DND-41 (cell line): Measurements from ENCODE around the gene PDLIM1.

Experiments used
- ATAC-seq: fragments of 200-7000 bp; cut with Tn5 transposase; 3 replicates; pipeline ENCODE4 v1.9.1; 2021; ENCODE audit warnings: low read depth; ENCODE audit not compliant: insufficient read depth
- DNase-seq: peaks from one replicate; pipeline ENCODE4 v3.0.0-alpha.2; 2020
- H2AFZ ChIP-seq: 2 replicates; pipeline ENCODE4 v1.6.0; 2012; ENCODE audit warnings: low read depth, low read length
- H3K27ac ChIP-seq: 2 replicates; pipeline ENCODE4 v1.5.1; 2012; ENCODE audit warnings: low read length, inconsistent platforms
- H3K27me3 ChIP-seq: fragments of 200-600 bp; sonication (generic); 2 replicates; pipeline ENCODE4 v1.6.0; 2012; ENCODE audit warnings: low read length, mild to moderate bottlenecking, inconsistent platforms; ENCODE audit not compliant: insufficient read depth, poor library complexity
- H3K36me3 ChIP-seq: 2 replicates; pipeline ENCODE4 v1.5.1; 2012; ENCODE audit warnings: low read length, inconsistent platforms; ENCODE audit not compliant: insufficient read depth
- H3K4me1 ChIP-seq: 2 replicates; pipeline ENCODE4 v1.5.1; 2012; ENCODE audit warnings: mild to moderate bottlenecking, low read length; ENCODE audit not compliant: insufficient read depth
- H3K4me2 ChIP-seq: 2 replicates; pipeline ENCODE4 v1.6.0; 2012; ENCODE audit warnings: mild to moderate bottlenecking, moderate library complexity, low read length, inconsistent platforms; ENCODE audit not compliant: insufficient read depth
- H3K4me3 ChIP-seq, 2 experiments: fragments of 200-600 bp in 1 of 2; shearing (Covaris generic) in 1 of 2; 2 replicates each; pipeline ENCODE4 v1.5.1; 2012 to 2016; ENCODE audit warnings: inconsistent platforms in 2 of 2, low read length in 2 of 2, mild to moderate bottlenecking in 2 of 2, low read depth in 1 of 2, moderate library complexity in 1 of 2
- H3K79me2 ChIP-seq: 2 replicates; pipeline ENCODE4 v1.6.0; 2012; ENCODE audit warnings: low read length, inconsistent platforms; ENCODE audit not compliant: insufficient read depth
- H3K9ac ChIP-seq: 2 replicates; pipeline ENCODE4 v1.6.0; 2012; ENCODE audit warnings: low read depth, mild to moderate bottlenecking, inconsistent platforms, low read length, moderate library complexity
- H3K9me3 ChIP-seq: 2 replicates; pipeline ENCODE4 v1.5.1; 2012; ENCODE audit warnings: low read length, moderate library complexity, mild to moderate bottlenecking, inconsistent platforms; ENCODE audit not compliant: insufficient read depth, severe bottlenecking
- H4K20me1 ChIP-seq: 2 replicates; pipeline ENCODE4 v1.6.0; 2012; ENCODE audit warnings: low read length; ENCODE audit not compliant: insufficient read depth
- CTCF ChIP-seq: IDR thresholded peaks from 2 replicates; pipeline ENCODE4 v1.5.1; 2012; ENCODE audit warnings: borderline replicate concordance, low read length, moderate library complexity, mild to moderate bottlenecking; ENCODE audit not compliant: poor library complexity, severe bottlenecking; ENCODE audit errors: extremely low read depth
- EZH2 ChIP-seq: IDR thresholded peaks from 3 replicates; pipeline ENCODE4 v1.6.1; 2012; ENCODE audit warnings: borderline replicate concordance, low read depth, mild to moderate bottlenecking, moderate library complexity, low read length, inconsistent platforms; ENCODE audit not compliant: severe bottlenecking

Gene PDLIM1

DNA sequence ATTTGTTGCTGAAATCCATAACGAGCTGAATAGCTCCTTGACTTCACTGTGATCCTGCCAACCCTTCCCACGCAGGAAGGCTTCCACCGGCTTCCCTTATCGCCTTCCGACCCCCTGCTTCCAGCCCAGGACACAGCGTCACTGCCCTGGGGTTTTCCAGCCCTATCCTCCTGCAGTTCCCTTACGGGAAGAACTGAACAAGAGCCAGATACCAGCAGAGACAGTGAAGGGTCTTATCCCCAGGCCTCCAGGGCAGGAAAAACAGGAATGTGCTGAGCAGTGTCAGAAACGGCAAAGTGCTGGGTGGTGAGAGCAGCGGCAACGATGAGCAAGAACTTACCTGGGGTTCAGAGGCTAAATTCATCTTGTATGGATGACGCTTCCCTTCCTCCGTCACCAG, 22.4 kb downstream of the PDLIM1 start:
- Histone ChIP-seq H3K4me1 (no peaks in the 10 kb centered on the region), H4K20me1 (no peaks in the 10 kb centered on the region), H2AFZ (no peak overlapping the region), H3K4me3 (no peak overlapping the region), H3K4me2 (no peak overlapping the region), H3K9ac (no peak overlapping the region), H3K27me3 (peaks cover 15% of the 10 kb centered on the region), H3K9me3 (no peaks in the 10 kb centered on the region), H3K27ac (no peak overlapping the region), H3K36me3 (no peaks in the 10 kb centered on the region), H3K79me2 (no peaks in the 10 kb centered on the region)
- no peak for TF ChIP-seq EZH2
- TF ChIP-seq CTCF, result no peak
- DNase-seq, result no peak
- no peak for ATAC-seq

DNA sequence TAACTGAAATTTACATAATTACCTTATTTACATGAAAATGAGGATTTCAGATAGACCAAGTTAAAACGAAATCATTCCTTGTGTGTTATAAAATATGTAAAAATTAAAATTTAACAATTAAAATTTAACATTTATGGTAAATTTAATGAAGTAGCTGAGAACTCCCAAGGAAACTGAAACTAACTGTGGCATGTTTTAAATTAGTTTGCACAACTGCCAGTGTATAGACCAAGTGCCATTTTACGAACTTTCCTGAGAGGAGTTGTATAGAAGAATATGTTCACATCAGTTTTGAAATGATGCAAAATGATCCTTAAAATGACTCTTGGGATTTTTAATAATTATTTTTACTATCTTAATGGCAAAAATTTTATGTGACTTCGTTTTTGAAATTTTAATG, 23.6 kb downstream of the PDLIM1 start:
- Histone ChIP-seq H3K27me3 (peaks cover 15% of the 10 kb centered on the region), H2AFZ (no peak overlapping the region), H3K27ac (no peak overlapping the region), H4K20me1 (no peaks in the 10 kb centered on the region), H3K36me3 (no peaks in the 10 kb centered on the region), H3K9me3 (no peaks in the 10 kb centered on the region), H3K79me2 (no peaks in the 10 kb centered on the region), H3K4me1 (no peaks in the 10 kb centered on the region), H3K4me3 (no peak overlapping the region), H3K4me2 (no peak overlapping the region), H3K9ac (no peak overlapping the region)
- DNase-seq, result no peak
- no peak for ATAC-seq
- TF ChIP-seq EZH2 (no peak), CTCF (no peak)

GRCh38 chr10:95266674-95267095, 24.1 kb downstream of the PDLIM1 start:
- H3K79me2 ChIP-seq, result no peaks in the 10 kb centered on the region
- H3K36me3 ChIP-seq, result no peaks in the 10 kb centered on the region
- no peak overlapping the region for H3K9ac ChIP-seq
- peaks cover 15% of the 10 kb centered on the region for H3K27me3 ChIP-seq
- H3K4me2 ChIP-seq, result no peak overlapping the region
- H3K4me3 ChIP-seq, result no peak overlapping the region
- no peaks in the 10 kb centered on the region for H4K20me1 ChIP-seq
- H3K9me3 ChIP-seq, result no peaks in the 10 kb centered on the region
- no peak overlapping the region for H2AFZ ChIP-seq
- no peak for ATAC-seq
- no peak for TF ChIP-seq CTCF
- no peak for TF ChIP-seq EZH2
- DNase-seq, result no peak
- no peak overlapping the region for H3K27ac ChIP-seq
- no peaks in the 10 kb centered on the region for H3K4me1 ChIP-seq

GRCh38 chr10:95265572-95265971, 25.2 kb downstream of the PDLIM1 start:
- H3K79me2 ChIP-seq, result no peaks in the 10 kb centered on the region
- H3K9me3 ChIP-seq, result no peaks in the 10 kb centered on the region
- no peak overlapping the region for H3K27ac ChIP-seq
- TF ChIP-seq EZH2 (no peak), CTCF (no peak)
- no peak overlapping the region for H3K4me2 ChIP-seq
- no peaks in the 10 kb centered on the region for H4K20me1 ChIP-seq
- no peak overlapping the region for H3K9ac ChIP-seq
- H3K36me3 ChIP-seq, result no peaks in the 10 kb centered on the region
- no peak overlapping the region for H3K4me3 ChIP-seq
- DNase-seq (no peak), ATAC-seq (no peak)
- H2AFZ ChIP-seq, result no peak overlapping the region
- H3K4me1 ChIP-seq, result no peaks in the 10 kb centered on the region
- peaks cover 15% of the 10 kb centered on the region for H3K27me3 ChIP-seq
